Hypothalamus (tissue), 51 donors: Measurements from ENCODE around the gene UNC13A.

ENCODE experiments used
- DNase-seq, 51 donors: peaks; one replicate each; lab custom pipeline; 2025; lab: John Stamatoyannopoulos, UW

Gene UNC13A

DNA sequence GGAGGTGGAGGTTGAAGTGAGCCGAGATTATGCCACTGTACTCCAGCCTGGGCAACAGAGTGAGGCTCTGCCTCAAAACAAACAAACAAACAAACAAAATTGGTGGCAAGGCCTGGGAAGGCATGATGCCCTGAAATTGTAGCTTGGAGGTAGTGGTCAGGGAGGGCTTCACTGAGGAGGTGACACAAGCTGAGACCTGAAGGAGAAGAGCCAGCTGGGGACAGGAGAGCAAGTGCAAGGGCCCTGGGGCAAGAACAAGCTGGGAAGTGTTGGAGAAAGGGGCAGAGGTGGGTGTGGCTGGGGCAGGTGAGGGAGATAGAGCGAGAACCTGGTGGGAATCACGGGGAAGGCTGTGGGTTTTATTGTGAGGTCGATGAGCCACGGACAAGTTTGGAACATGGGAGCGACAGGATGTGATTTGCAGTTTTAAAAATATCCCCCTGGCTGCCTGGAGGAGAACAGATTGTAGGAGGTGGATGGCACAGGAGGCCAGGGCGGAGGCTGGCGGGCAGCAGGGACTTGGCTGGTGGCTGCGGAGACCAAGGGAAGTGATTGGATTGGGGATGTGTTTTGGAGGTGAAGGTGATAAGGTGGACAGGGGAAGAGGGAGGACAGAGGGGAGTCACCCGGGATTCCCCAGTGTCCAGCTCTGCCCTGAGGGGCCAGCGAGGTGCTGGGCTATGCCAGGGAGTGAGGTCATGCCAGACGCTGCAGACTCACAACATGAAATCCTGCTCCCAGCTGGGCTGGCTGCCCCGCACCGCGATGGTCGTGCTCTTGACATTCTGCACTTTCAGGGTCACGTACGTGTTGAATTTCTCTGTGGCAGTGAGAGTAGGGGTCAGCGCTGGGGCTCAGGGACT is 14.0 kb downstream of the UNC13A start:
- DNase-seq: peak in 1 of 51 donors; percentile 25

DNA sequence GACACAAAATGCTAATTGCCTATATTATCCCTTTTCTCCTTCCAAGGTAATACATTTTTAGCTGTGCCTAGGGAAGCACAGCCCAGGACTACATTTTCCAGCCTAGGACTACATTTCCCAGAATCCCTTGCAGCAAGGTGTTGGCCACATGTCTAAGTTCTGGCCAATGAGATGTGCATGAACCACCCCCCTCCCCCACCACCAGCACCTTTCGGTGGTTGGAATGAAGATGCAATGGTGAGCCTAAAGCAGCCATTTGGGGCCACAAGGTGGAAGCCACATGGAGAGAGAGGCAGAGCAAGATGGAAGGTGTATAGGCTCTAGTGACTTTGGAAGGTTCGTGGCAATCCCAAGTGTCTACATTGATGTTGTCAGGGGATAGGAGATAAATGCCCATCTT is 16.2 kb downstream of the UNC13A start:
- DNase-seq: no peak

GRCh38 chr19:17669419-17669818 is 18.7 kb downstream of the UNC13A start:
- no peak for DNase-seq

DNA sequence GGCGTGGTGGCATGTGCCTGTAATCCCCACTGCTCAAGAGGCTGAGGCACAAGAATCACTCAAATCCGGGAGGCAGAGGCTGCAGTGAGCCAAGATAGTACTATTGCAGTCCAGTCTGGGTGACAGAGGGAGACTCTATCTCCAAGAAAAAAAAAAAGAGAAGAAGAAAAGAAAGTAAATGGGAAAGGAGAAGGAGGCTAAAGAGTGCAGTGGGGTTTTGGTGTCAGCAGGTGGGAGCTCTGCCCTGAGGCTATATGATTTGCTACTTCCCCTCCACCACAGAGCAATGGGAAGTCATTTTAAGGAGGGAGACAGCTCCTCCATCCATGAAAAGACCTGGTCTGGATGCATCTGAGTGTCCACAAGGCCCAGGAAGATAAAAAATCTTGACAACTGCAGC is 23.1 kb downstream of the UNC13A start:
- no peak for DNase-seq

GRCh38 chr19:17659996-17660395 is 28.2 kb downstream of the UNC13A start:
- no peak for DNase-seq

- DNase-seq: no peak
Observed at GRCh38 chr19:17658666-17659065, 29.5 kb downstream of the UNC13A start.

DNA sequence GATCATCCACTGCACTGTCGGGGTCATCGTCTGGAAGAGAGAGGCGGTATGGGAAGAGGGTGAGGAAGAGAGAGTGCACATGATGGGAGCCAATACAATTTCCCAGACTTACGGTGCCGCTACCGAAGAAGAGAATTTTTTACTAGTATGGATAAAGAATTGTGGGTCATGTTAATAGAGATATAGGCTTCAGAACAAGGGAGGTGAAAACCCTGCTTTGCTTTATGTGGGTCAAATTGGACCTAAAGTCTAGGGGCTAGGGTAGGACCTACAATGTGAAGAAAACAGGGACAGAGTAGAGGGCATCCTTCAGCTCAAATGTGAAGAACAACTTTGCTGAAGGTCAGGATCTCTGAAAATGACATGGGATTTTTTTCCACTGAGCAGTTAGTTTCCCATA is 29.9 kb downstream of the UNC13A start:
- DNase-seq: no peak

GRCh38 chr19:17656970-17657369 is 31.2 kb downstream of the UNC13A start:
- no peak for DNase-seq

GRCh38 chr19:17655751-17656472 is 32.2 kb downstream of the UNC13A start:
- no peak for DNase-seq

- no peak for DNase-seq
Observed at GRCh38 chr19:17654993-17655392, 33.2 kb downstream of the UNC13A start.

GRCh38 chr19:17652627-17653026 is 35.5 kb downstream of the UNC13A start:
- no peak for DNase-seq

- no peak for DNase-seq
Observed at GRCh38 chr19:17648786-17649185, 39.4 kb downstream of the UNC13A start.

DNA sequence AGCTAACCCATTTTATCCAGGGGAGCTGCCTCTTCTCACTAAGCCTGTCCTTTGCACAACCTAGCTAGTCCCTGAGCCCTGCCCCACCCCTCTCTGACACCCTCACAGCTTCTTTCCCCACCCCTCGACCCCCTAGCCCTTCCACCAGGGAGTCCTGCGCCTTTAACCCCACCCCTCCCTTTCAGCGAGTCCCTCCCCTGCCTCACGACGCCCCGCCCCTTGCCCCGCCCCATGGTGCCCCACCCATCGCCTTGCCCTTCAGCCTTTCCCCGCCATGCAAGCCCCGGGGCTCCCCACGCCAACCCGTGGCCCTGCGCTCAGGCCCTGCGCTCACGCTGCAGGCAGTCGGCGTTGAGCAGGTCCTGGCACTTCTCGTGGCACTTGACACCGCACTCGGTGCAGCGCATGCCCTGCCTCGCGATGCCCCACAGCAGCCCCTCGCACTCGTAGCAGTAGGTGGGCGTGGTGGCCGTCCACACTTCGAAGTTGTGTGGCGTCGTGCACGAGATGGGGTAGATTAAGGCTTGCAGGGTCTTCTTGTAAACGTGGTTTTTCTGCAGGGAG is 40.0 kb downstream of the UNC13A start:
- no peak for DNase-seq

- no peak for DNase-seq
Observed at GRCh38 chr19:17647071-17648020, 40.8 kb downstream of the UNC13A start.

DNA sequence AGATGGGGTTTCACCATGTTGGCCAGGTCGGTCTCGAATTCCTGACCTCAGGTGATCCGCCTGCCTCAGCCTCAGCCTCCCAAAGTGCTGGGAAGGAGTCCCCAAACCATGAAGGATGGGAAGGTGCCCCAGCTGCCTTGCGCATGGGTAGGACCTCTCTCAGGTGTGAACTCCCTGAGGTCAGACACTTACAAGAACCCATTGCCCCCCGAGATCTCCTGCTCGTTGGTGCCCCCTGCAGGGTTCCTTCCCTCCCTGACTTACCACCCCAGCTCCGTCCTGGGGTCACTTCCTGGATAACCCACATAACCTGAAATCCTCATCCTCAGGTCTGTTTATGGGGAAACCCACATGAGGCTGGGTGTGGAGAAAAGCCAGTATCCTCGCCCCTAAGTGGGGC is 41.7 kb downstream of the UNC13A start:
- DNase-seq: no peak

DNA sequence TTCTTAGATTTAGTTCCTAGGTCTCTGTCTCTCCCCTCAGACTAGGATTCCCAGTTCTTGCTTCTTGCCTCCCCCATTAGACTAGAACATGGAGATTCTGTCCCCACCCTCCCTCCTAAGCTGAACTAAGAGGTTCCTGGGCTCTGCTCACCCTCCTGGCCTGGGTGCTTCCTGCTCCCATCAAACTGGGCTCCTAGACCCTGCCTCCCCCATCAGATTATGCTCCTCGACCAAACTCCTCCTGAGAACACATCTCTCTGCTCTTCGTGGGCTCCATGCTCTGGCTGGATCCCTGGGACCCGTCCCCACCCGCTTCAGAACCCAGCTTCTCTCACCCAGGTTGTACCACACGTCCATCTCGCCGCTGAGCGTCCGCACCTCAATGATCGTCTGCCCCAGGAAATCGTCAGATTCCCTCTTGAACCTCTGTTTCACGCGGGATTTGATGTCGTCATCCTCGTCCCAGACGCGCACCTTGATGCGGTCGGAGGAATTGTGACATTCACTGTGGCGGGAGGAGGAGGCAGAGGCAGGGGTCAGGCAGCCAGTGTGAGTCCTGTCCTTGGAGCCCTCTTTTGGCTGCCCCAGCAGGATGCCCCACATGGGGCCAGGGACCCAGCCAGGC is 42.7 kb downstream of the UNC13A start:
- no peak for DNase-seq

DNA sequence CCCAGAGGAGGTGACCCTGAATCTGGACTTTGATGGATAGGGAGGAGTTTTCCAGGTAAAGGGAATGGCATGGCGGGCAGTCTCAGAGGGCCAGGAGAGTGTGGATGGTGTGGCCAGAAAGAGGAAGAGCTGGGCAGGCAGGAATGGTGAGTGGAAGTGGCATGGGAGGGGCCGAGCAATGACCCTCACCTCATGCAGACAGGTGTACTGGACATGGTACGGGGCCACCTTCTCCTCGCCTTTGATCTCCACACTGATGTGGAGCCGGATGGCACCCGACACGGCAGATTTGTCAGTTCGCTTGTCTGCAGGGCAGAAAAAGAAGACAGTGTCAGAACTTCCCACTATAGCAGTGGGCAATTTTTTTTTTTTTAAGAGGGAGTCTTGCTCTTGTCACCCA is 45.5 kb downstream of the UNC13A start:
- DNase-seq: no peak

DNA sequence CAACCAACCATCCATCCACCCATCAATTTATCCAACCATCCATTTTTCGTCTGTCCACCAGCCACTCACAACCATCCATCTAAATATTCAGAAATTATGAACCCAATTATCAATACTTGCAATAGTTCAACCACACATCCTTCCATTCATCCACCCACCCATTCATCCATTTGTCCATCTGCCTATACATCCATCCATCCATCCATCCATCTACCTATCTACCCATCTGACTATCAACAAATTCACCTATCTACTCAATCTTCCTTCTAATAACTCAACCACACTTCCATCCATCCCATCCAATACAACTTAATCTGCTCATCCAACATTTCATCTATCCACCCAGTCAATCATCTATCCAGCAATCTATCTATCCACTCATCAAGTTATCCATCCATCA is 46.3 kb downstream of the UNC13A start:
- DNase-seq: no peak

DNA sequence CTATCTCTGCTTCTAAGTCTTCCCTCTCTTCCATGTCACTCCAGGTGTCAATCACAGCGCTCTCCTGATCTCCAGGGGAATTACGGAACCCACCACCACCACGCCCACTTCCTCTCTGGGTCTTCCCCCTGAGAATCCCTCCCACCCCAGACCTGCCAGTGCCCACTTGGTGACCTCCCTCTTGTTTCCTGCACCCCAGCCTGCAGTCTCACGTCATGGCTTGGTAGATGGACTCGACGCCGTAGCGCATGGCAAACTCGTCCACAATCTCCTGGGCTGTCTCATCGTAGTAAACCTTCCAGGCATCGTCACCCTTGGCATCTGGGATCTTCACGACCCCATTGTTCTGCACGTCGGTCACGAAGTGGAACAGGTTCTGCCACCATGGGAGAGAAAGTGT is 47.0 kb downstream of the UNC13A start:
- DNase-seq: no peak

- no peak for DNase-seq
Observed at GRCh38 chr19:17633700-17634099, 54.5 kb downstream of the UNC13A start.
